GM18951 (cell line): ENCODE data around the gene MTFP1.
"Not testable (repeated sequence)": the region's sequence is repeated elsewhere in the genome, so short reads cannot be mapped to it uniquely, and the experiment has no call there.

Source experiments
- POLR2A ChIP-seq: IDR thresholded peaks from 4 replicates; pipeline ENCODE4 v1.6.1; 2011; ENCODE audit warnings: mild to moderate bottlenecking; ENCODE audit not compliant: insufficient read length, insufficient read depth; ENCODE audit errors: extremely low read depth
- in situ Hi-C: fragments of 300-500 bp; cut with MboI; formaldehyde crosslinking; loops from one replicate; pipeline ENCODE4 v1.12.0; 2022; ENCODE audit warnings: low sequenced_read_pairs, mixed read lengths, inconsistent platforms; ENCODE audit not compliant: unreplicated experiment

MTFP1 gene

DNA sequence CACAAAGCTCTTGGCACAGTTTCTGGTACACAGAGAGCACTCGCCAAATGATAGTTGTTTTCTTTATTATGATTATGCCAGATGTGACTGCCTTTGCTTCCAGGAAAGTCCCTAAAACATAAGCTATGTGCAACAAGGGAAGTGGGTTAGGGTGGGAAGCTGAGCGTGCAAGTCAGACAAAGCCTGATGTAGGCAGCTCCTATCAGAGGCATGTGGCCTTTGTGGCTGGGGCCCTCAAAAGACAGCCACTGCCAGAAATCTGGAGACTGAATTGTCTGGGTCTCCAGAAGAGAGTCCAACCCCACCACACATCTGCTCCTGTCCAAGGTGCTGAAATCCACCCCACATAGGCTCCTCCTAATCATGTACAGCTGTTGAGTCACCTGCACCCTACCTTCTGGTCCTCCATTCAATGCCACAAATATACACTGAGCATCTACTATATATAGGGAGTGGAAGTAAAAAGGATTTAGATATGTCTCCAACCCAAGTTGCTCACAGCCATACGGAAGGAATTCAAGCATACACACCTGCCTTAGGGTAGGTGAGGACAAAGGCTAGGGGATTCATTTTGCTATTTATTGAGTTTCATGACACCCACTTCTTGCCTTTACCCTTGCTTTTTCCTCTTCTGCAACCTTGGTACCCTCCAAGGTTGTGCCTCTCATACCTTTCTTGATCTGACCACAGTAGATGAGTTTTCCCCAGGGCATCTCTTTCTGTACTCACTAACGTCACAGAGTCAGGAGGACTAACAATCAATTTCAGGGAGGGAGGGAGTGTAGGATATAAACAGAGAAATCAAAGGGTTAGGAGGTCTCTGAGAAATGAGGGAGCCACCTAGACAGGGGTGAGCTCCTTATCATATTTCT, 33.8 kb downstream of the MTFP1 start:
- in situ Hi-C loops, result no loop called here
- TF ChIP-seq POLR2A, result no peak

DNA sequence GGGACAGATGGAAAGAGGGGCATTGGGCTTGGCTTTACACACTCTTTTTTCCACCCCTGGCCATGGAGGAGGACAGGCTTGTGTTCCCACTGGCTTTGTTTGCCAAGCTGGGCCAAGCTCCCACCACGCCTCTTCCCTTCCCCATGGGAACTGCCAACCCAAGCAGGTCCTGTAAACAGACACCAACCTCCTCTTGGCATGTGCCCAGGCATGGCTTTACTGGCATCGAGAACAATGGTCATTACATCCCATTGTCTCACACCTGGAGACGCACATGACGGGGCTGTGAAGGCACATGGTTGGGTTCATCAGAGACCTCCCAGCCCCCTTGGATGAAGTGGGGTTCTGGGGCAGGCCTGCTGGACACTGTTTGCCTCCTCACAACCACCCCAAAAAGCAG, 34.6 kb downstream of the MTFP1 start:
- in situ Hi-C loops, result no loop called here
- TF ChIP-seq POLR2A, result no peak

DNA sequence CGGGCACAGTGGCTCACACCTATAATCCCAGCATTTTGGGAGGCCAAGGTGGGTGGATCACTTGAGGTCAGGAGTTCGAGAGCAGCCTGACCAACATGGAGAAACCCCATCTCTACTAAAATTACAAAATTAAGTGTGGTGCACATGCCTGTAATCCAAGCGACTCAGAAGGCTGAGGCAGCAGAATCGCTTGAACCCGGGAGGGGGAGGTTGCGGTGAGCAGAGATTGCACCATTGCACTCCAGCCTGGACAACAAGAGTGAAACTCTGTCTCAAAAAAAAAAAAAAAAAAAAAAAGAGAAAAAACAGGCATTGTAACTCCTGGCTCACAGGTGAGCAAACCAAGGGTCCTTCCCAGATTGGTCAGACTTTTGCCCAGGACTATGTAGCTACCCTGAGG, 35.0 kb downstream of the MTFP1 start:
- in situ Hi-C loops, result not testable (repeated sequence)

DNA sequence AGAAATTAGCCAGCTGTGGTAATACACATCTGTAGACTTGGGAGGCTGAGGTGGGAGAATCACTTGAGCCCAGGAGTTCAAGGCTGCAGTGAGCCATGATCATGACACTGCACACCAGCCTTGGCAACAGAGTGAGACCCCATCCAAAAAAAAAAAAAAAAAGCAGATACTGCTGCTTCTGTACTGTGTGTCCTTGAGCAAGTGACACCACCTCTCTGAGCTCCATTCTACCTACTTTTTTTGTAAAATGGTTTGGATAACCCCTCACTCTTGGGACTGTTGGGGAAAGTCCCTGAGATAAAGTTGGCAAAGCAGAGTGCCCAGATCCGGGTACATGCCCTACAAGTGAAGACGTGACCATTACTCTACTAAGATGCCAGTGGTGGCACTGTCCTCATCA, 43.6 kb downstream of the MTFP1 start:
- in situ Hi-C loops, result no loop called here
- no peak for TF ChIP-seq POLR2A

DNA sequence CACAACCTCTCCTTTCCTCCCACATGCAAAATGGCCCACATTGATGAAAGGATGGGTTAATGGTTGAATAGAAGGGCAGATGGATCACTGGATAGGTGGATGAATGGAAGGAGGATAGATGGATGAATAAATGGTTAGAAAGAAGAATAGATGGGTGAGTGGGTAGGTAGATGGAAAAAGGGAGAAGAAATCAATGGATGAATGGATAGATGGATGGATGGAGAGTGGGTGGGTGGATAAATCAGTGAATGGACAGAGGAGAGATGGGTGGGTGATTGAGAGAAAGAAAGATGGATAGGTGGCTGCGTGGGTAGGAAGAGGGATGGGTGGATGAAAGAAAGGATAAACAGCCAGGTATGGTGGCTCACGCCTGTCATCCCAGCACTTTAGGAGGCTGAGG, 45.1 kb downstream of the MTFP1 start:
- TF ChIP-seq POLR2A, result no peak
- in situ Hi-C loops, result no loop called here

DNA sequence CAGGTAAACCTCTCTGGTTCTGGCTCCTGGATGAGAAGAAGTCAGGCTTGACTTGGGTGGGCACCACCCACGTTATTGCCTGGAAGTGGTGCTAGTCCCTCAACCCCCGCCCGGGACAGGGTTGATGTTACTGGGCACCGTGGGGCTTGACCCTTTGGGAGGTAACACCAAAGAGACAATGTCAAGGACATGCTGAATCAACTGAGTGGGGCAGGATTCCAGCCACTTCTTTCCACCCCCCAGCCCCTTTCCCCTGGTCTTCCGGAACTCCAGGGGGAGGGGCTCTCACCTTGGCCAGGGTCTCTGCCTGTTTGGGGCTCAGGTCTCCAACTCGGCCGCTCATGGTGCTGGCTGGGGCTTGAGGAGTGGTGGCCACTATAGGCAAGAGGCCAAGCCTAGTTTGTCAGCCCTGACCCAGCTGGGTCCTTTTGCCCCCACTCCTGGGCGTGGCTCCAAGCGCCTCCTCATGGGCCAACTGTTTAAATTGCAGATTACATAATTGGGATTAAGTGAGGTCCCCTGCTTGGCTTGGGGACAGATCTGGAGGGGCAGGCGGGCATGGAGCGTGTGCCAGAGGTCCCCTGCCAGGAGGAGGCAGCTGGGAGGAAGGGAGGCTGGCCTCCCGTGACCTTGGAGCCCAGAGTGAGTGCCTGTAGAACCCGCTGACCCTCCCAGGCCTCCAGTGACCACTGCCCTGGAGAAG, 46.2 kb downstream of the MTFP1 start, which contains the start of gene SEC14L3:
Gene SEC14L3, minus strand, starts transcription at position 402 of the 703 bp plus-strand sequence. Its CDS starts 59 bp downstream, at position 343.
- in situ Hi-C loops, result no loop called here
- TF ChIP-seq POLR2A, result no peak

DNA sequence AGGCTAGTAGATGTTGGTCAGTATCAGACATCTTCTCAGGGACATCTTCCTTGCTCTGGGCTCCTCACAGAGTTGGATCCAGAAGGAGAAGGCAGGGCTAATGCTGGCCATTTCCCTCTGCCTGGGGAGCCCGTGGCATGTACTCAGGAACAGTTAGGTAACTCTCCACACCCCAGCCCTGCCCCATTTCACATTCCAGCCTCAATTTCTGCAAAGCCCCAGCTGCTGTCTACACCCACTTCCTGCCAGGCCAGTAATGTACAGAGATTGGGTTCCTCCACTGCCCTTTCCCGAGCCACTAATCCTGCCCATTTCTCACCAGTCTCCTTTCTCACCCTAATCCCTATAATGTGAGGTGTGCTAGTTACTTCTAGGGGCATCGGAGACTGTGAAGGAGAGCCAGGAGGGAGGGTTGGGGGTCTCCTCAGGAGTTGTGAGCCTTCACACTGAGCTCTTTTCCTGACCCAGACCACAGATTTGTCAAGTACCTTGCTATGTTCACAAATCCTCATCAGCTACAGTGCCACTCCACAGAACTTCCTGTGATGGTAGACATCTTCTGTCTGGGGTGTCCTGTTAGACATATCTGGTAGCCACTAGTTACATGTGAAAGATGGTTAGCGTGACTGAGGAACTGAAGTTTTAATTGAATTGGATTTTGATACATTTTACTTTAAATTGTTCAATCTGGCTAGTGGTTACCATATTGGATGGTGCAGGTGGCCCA, 47.6 kb downstream of the MTFP1 start:
- in situ Hi-C loops, result no loop called here

DNA sequence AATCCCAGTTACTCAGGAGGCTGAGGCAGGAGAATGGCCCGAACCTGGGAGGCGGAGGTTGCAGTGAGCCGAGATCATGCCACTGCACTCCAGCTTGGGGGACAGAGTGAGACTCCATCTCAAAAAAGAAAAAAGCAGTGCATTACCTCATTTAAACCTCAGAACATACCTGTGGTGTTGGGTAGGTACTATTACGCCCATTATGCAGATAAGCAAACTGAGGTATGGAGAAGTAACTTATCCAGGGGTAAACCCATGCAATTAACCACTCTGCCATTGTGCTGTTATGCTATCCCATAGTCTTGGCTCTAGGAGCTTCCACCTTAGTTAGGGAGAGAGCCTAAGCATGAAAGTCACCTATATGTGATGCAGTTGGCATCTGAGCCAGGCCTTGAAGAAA, 48.6 kb downstream of the MTFP1 start:
- TF ChIP-seq POLR2A, result no peak
- in situ Hi-C loops, result no loop called here

More for the DNA sequence above, 47.6 kb downstream of the MTFP1 start:
- no peak for TF ChIP-seq POLR2A

DNA sequence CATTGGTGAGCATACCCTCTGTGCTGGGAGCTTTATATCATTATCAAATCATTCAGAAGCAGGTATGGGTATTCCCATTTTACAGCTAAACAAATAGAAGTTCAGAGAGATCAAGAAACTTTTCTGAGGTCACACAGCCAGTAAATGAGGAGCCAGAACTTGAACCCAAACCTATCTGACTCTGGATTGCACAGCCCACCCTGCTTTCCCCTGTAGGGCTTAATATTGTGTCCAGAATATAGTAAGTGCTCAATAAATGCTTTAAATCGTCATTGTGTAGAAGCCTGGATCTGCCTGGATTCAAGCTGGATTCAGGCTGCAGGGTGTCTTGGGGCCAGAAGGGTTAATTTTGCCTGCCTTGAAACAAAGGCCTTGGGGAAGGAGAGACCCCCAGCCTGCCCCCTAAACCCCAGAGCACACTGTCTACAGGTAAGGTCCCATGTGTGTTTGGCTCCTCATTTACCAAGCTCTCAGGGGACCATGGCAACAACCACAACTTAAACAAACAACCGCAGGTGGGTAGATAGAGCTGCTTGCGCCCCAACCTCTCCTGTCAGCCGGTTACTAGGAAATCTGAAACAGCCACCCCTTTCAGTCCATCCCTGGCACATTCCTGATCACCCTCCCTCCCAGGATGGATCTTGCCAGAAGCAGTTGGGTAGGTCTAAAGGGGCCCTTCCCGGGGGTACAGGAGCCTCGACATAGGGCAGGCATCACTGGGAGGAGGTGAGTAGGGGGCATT, 49.3 kb downstream of the MTFP1 start:
- in situ Hi-C loops, result loop anchor here (25.0 kb wide), 1 partner anchor 363 kb away; no protein-coding TSS in a partner anchor
- no peak for TF ChIP-seq POLR2A
